T-cell (primary cell): ENCODE results near the gene GPR156. TPM values are rescaled to one million over a fixed set of nuclear protein-coding genes. Genes with fewer than 3 reads are reported as not detected.

Experiments
- ATAC-seq, 4 experiments: fragments of 200-7000 bp in 3 of 4; fragments of 150-1000 bp in 1 of 4; cut with Tn5 transposase; replicated peaks in 1 of 4; 1 replicate in 3 of 4; 2 replicates in 1 of 4; pipeline ENCODE4 v1.10.0; 2021; ENCODE audit warnings: moderate library complexity in 3 of 4, mild to moderate bottlenecking in 2 of 4, moderate number of reproducible peaks in 1 of 4
- CTCF ChIA-PET, 2 donors: fragments of 300-600 bp; sonication (Branson Sonifier 250); formaldehyde crosslinking; loops; one replicate each; lab custom pipeline; 2022; ENCODE audit warnings: antibody characterized with exemption in 2 of 2; lab: Charles Lee
- POLR2A ChIA-PET, 2 donors: fragments of 300-600 bp; sonication (Branson Sonifier 250); formaldehyde crosslinking; loops; one replicate each; lab custom pipeline; 2022; ENCODE audit warnings: antibody characterized with exemption in 2 of 2; lab: Charles Lee
- DNase-seq, 35 experiments: peaks; one replicate each; pipeline versions ENCODE4 v3.0.0 to v3.0.0-alpha.2; 2013 to 2023
- H3K27ac ChIP-seq: one replicate; pipeline ENCODE4 v1.5.1; 2013; ENCODE audit warnings: low read length
- H3K27me3 ChIP-seq, 2 experiments: replicated peaks in 1 of 2; 1 replicate in 1 of 2; 2 replicates in 1 of 2; pipeline versions ENCODE4 v1.6.1 to v1.7.0; 2013; ENCODE audit warnings: low read length in 1 of 2, mixed read lengths in 1 of 2; ENCODE audit not compliant: control insufficient read depth in 2 of 2, insufficient read depth in 2 of 2; ENCODE audit errors: extremely low read depth in 1 of 2
- H3K36me3 ChIP-seq, 2 donors: 1 replicate in 1 of 2; 2 replicates in 1 of 2; pipeline versions ENCODE4 v1.6.1 to v1.7.0; 2013; ENCODE audit warnings: low read length in 1 of 2; ENCODE audit not compliant: control insufficient read depth in 2 of 2, insufficient read depth in 1 of 2; ENCODE audit errors: extremely low read depth in 1 of 2
- H3K4me1 ChIP-seq, 2 experiments: 1 replicate in 1 of 2; 2 replicates in 1 of 2; pipeline versions ENCODE4 v1.6.1 to v1.7.0; 2013; ENCODE audit warnings: low read length in 2 of 2, mixed read lengths in 1 of 2; ENCODE audit not compliant: insufficient read depth in 2 of 2, control insufficient read depth in 1 of 2; ENCODE audit errors: extremely low read depth in 1 of 2
- H3K4me3 ChIP-seq, 2 donors: 1 replicate in 1 of 2; 2 replicates in 1 of 2; pipeline versions ENCODE4 v1.5.1 to v1.7.0; 2013; ENCODE audit warnings: mild to moderate bottlenecking in 2 of 2, low read length in 1 of 2, moderate library complexity in 1 of 2; ENCODE audit not compliant: control insufficient read depth in 1 of 2; ENCODE audit errors: extremely low read depth in 1 of 2
- H3K9me3 ChIP-seq: 2 replicates; pipeline ENCODE4 v1.7.0; 2013
- H3K27ac Mint-ChIP-seq, 2 donors: one replicate each; pipeline ENCODE4 v1.8.0; 2020 to 2021; ENCODE audit warnings: mild to moderate bottlenecking in 2 of 2, mixed read lengths in 2 of 2
- H3K27me3 Mint-ChIP-seq, 2 donors: one replicate each; pipeline ENCODE4 v1.8.0; 2021 to 2022; ENCODE audit warnings: mixed read lengths in 2 of 2
- H3K36me3 Mint-ChIP-seq: one replicate; pipeline ENCODE4 v1.8.0; 2021; ENCODE audit warnings: mixed read lengths
- H3K4me1 Mint-ChIP-seq, 3 donors: one replicate each; pipeline ENCODE4 v1.8.0; 2020 to 2022; ENCODE audit warnings: mixed read lengths in 3 of 3, mild to moderate bottlenecking in 1 of 3
- H3K4me3 Mint-ChIP-seq, 3 donors: one replicate each; pipeline ENCODE4 v1.8.0; 2020 to 2022; ENCODE audit warnings: mild to moderate bottlenecking in 3 of 3, mixed read lengths in 3 of 3, moderate library complexity in 3 of 3
- H3K9me3 Mint-ChIP-seq, 3 donors: one replicate each; pipeline ENCODE4 v1.8.0; 2020 to 2022; ENCODE audit warnings: mixed read lengths in 3 of 3
- WGBS: methylation state at CpG from one replicate; pipeline ENCODE4 v1.1.5; 2013; ENCODE audit warnings: missing lambda C conversion rate; ENCODE audit not compliant: insufficient coverage; 5-methylcytosine and 5-hydroxymethylcytosine counted together
- total RNA-seq, 35 experiments: library from RNA in 6 of 35; stranded (reverse) in 6 of 35; fragments of 120-200 nt in 1 of 35; gene quantifications; one replicate each; pipeline versions ENCODE4 v1.2.1 to v1.2.4 and lab custom pipeline; 2013 to 2026

Gene GPR156
- total RNA-seq, 5 donors from 2014 or later (not counting 1 experiment from before 2014, with no cell fraction given), result 0.09 to 0.75 (median 0.38) TPM; not detected in 1

DNA sequence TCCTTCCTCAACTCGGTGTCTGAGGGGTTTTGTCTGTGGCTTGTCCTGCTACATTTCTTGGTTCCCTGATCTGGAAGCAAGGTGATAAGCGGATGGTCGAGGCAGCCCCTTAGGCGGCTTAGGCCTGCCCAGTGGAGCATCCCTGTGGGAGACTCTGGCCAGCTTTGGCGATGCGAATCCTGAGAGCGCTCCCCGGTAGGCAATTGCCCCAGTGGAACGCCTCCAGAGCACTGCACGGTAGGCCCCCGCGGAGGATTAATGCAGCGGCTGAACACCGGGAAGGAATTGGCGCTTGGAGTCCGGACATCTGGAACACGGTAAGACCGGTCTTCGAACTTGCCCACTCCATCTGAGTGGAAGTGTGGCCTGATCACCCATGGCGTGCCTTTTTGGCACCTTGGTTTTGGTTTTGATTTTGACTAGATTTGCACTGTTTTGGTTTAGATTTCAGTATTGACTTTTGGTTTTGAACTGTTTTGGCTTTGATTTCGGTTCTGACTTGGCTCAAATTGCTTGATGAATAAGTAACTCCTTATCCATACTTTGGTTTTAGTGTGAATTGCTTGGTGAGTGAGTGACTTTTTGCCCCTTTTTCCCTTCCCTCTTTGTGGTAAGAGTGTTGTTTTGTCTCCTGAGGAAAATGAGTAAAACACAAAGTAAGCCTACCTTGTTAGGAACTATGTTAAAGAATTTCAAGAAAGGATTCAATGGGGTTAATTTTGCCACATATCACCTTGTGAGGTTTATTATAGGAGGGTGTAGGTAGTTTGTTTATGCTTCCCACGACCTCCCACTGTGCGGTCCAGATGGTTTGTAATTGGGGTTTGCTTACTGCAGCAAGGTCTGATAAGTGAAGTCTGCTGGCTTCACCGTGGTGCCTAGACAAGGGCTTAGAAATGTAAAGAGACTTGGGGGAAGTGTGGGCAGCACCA, 27.1 kb upstream of the GPR156 start:
- WGBS, result 83% methylated on average over 23 of the region's 24 CpGs
- H3K36me3 ChIP-seq, result no peaks in the 10 kb centered on the region
- H3K9me3 ChIP-seq, result no peaks in the 10 kb centered on the region
- Mint-ChIP-seq H3K4me3 (no peak overlapping the region), H3K27ac (peak overlapping the region in 1 of 2 donors; percentile 15), H3K36me3 (peaks cover 33% of the 10 kb centered on the region), H3K4me1 (no peaks in the 10 kb centered on the region), H3K27me3 (peaks cover 0 to 2% of the 10 kb centered on the region in 2 donors), H3K9me3 (peaks cover 5 to 18% (median 10%) of the 10 kb centered on the region in 3 donors)
- H3K4me3 ChIP-seq, result no peak overlapping the region
- ChIA-PET CTCF (no interaction called here), POLR2A (no interaction called here)
- ATAC-seq (no peak), DNase-seq (no peak)
- no peaks in the 10 kb centered on the region for H3K4me1 ChIP-seq
- H3K27me3 ChIP-seq, result no peaks in the 10 kb centered on the region
- no peak overlapping the region for H3K27ac ChIP-seq

DNA sequence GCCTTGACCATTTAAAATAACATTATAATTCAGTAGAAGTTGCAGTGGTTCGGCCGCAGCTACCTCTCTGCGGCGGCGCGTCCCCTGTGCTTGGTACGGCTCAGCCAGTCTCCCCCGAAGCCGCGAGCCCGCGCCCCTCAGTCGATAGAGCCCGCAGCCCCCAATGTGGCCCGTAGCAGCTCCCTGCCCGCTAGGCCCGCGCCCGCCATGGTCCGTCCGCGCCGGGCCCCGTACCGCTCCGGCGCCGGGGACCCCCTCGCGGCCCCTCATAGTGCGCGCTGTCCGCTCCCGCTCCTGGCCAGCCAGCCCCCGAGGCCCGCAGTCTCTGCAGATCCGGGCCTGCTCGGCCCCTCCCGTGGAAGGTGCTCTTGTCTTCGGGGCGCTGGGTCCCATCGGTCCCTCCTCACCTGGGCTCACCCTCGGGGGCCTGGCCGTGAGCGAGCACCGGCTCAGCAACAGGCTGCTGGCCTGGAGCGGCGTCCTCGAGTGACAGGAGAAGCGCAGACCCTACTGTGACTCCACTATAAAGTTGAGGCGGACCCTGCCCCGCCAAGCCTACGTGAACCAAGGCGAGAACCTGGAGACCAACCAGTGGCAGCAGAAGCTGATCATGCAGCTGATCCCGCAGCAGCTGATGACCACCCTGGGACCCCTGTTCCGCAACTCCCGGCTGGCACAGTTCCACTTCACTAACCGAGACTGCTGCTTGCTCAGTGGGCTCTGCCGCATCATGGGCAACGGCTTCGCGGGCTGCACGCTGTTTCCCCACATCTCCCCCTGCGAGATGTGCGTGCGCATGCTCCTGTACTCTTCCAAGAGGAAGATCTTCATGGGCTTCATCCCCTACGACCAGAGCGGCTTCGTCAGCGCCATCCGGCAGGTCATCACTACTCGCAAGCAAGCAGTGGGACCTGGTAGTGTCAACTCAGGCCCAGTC, 21.8 kb upstream of the GPR156 start:
- ChIA-PET CTCF (interaction anchor here in 1 of 2 donors (0.6 kb wide), 1 partner anchor 251 kb away, joined by 4 read pairs; no protein-coding TSS in a partner anchor), POLR2A (interaction anchor here in 1 of 2 donors (0.7 kb wide), 1 partner anchor 56 kb away, joined by 10 read pairs; no protein-coding TSS in a partner anchor)
- H3K27me3 ChIP-seq, result peaks cover 0 to 6% of the 10 kb centered on the region in 2 experiments
- 80% methylated on average over 56 of the region's 72 CpGs for WGBS
- no peaks in the 10 kb centered on the region for H3K4me1 Mint-ChIP-seq
- peaks cover 0 to 7% of the 10 kb centered on the region in 2 donors for H3K27me3 Mint-ChIP-seq
- no peak overlapping the region for H3K4me3 ChIP-seq
- no peaks in the 10 kb centered on the region for H3K9me3 ChIP-seq
- ATAC-seq (no peak), DNase-seq (no peak)
- H3K9me3 Mint-ChIP-seq, result no peaks in the 10 kb centered on the region
- no peak overlapping the region for H3K27ac Mint-ChIP-seq
- H3K27ac ChIP-seq, result no peak overlapping the region
- no peaks in the 10 kb centered on the region for H3K36me3 Mint-ChIP-seq
- no peaks in the 10 kb centered on the region for H3K4me1 ChIP-seq
- H3K36me3 ChIP-seq, result no peaks in the 10 kb centered on the region
- no peak overlapping the region for H3K4me3 Mint-ChIP-seq

DNA sequence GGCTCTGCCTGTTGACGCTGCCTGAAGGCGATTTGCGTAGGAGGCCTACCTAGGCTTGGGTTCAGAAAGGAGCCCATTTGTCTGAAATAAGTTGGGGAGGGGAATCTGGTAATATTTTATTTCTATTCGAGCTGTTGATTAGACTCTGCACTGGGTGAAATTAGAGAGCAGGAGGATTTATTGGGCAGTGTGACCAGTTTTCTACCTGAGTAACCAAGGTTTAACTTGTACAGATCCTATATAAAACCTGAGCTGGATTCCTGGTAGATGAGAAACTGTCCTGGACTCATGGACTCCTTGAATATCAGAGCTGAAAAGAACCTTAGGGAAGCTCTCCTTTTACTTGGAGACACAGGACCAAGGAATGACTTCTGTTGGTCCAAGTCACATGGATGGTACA, 19.6 kb upstream of the GPR156 start:
- POLR2A ChIA-PET, result interaction anchor here in 1 of 2 donors (0.7 kb wide), 1 partner anchor 212 kb away, joined by 25 read pairs; no protein-coding TSS in a partner anchor
- H3K4me1 Mint-ChIP-seq, result no peaks in the 10 kb centered on the region
- WGBS, result 100% methylated on average over 3 of the region's 4 CpGs

DNA sequence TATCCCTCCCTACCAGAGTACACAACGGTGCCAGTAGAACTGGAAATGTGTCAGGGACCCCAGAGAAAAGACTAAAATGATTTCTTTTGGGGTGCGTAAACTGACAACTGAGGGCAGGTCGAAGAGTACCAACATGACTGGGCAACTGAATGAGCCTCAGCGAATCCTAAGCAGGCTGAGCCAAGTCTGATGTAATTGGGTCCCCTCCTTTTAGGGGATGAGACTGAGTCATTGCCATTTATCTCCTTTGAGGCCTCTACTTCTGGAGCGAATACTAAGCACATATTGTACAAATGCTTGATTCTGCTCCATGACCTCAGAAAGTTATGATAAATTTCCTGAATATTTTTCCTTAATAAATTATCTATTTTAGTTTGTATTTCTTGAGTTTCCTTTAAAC, 17.3 kb upstream of the GPR156 start:
- Mint-ChIP-seq H3K27ac (no peak overlapping the region), H3K4me3 (no peak overlapping the region), H3K9me3 (no peaks in the 10 kb centered on the region), H3K4me1 (no peaks in the 10 kb centered on the region), H3K36me3 (no peaks in the 10 kb centered on the region), H3K27me3 (peaks cover 0 to 7% of the 10 kb centered on the region in 2 donors)
- 85% methylated on average over 3 of the region's 5 CpGs for WGBS
- Histone ChIP-seq H3K4me3 (no peak overlapping the region), H3K4me1 (no peaks in the 10 kb centered on the region), H3K27me3 (peaks cover 0 to 6% of the 10 kb centered on the region in 2 experiments), H3K27ac (no peak overlapping the region), H3K36me3 (no peaks in the 10 kb centered on the region), H3K9me3 (no peaks in the 10 kb centered on the region)
- no peak for ATAC-seq
- no peak for DNase-seq
- ChIA-PET POLR2A (no interaction called here), CTCF (no interaction called here)

More for the DNA sequence above, 19.6 kb upstream of the GPR156 start:
- Histone ChIP-seq H3K4me1 (no peaks in the 10 kb centered on the region), H3K27me3 (peaks cover 0 to 6% of the 10 kb centered on the region in 2 experiments), H3K36me3 (no peaks in the 10 kb centered on the region), H3K4me3 (no peak overlapping the region), H3K27ac (no peak overlapping the region), H3K9me3 (no peaks in the 10 kb centered on the region)
- H3K36me3 Mint-ChIP-seq, result no peaks in the 10 kb centered on the region
- CTCF ChIA-PET, result no interaction called here
- no peak overlapping the region for H3K4me3 Mint-ChIP-seq
- H3K27me3 Mint-ChIP-seq, result peaks cover 0 to 7% of the 10 kb centered on the region in 2 donors
- DNase-seq (no peak), ATAC-seq (no peak)
- no peaks in the 10 kb centered on the region for H3K9me3 Mint-ChIP-seq
- H3K27ac Mint-ChIP-seq, result no peak overlapping the region

DNA sequence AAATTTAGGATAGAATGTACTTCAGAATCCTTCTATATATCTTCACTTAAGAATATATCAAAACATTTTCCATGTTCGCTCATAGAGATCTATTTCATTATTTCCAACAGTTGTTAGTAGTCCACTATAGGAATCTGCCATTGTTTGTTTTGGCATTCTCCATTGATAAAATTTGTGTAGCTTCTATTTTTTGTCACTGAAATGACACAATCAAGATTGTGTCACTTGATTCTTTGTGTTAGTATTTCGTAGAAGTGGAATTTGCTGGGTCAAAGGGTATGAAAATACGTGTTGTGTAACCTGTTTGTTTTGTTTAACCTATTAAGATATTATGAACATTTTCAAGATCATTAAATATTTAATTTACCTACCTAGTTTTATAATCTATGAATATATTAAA, 15.9 kb upstream of the GPR156 start:
- Mint-ChIP-seq H3K36me3 (no peaks in the 10 kb centered on the region), H3K9me3 (no peaks in the 10 kb centered on the region), H3K27me3 (peaks cover 0 to 4% of the 10 kb centered on the region in 2 donors), H3K4me1 (no peaks in the 10 kb centered on the region), H3K4me3 (no peak overlapping the region), H3K27ac (no peak overlapping the region)
- H3K4me3 ChIP-seq, result no peak overlapping the region
- no peaks in the 10 kb centered on the region for H3K36me3 ChIP-seq
- H3K9me3 ChIP-seq, result no peaks in the 10 kb centered on the region
- no peaks in the 10 kb centered on the region for H3K4me1 ChIP-seq
- no peak for DNase-seq
- CTCF ChIA-PET, result no interaction called here
- WGBS, result no CpG with 5 or more reads among the region's 3 CpGs
- peaks cover 0 to 2% of the 10 kb centered on the region in 2 experiments for H3K27me3 ChIP-seq
- POLR2A ChIA-PET, result no interaction called here
- ATAC-seq, result no peak
- H3K27ac ChIP-seq, result no peak overlapping the region

DNA sequence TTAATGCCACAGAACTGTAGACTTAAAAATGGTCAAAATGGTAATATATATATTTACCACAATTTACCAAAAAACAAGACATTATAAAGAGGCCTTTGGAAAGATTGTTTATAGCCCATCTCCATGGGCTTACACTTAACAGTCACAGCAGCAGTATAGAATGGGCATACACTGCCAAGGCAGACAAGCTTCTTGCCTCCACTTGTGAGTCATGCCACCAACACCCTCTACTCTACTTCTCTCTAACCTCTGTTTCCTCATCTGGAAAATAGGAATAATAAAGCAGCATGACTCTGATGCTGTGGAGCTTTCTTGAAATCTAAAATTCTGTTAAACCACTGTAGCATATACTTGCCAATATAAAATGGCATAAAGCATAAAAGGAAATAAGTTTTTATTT, 14.4 kb upstream of the GPR156 start:
- Mint-ChIP-seq H3K4me3 (no peak overlapping the region), H3K9me3 (peaks cover 0 to 2% (median 0%) of the 10 kb centered on the region in 3 donors), H3K27me3 (no peaks in the 10 kb centered on the region), H3K27ac (no peak overlapping the region), H3K4me1 (no peaks in the 10 kb centered on the region), H3K36me3 (no peaks in the 10 kb centered on the region)
- Histone ChIP-seq H3K4me1 (no peaks in the 10 kb centered on the region), H3K27ac (no peak overlapping the region), H3K36me3 (no peaks in the 10 kb centered on the region), H3K4me3 (no peak overlapping the region), H3K27me3 (peaks cover 0 to 2% of the 10 kb centered on the region in 2 experiments), H3K9me3 (no peaks in the 10 kb centered on the region)
- DNase-seq (no peak), ATAC-seq (no peak)
- CTCF ChIA-PET, result no interaction called here
- POLR2A ChIA-PET, result no interaction called here
